Stomach (tissue), 9 donors: ENCODE results near the gene UTRN. TPM values are rescaled to one million over a fixed set of nuclear protein-coding genes. Genes with fewer than 3 reads are reported as not detected.
A peak's percentile ranks its signal among the peaks of the same experiment; 100 is the strongest.

Experiments
- DNase-seq, 2 donors: peaks; one replicate each; pipeline versions ENCODE4 v3.0.0 to v3.0.0-alpha.2; 2013 to 2019
- H3K27ac ChIP-seq, 5 donors: fragments of 200-600 bp in 4 of 5; sonication (generic) in 4 of 5; one replicate each; pipeline ENCODE4 v1.5.1; 2013 to 2019; ENCODE audit warnings: mild to moderate bottlenecking in 1 of 5, moderate library complexity in 1 of 5
- H3K27me3 ChIP-seq, 3 donors: fragments of 200-600 bp; sonication (generic); one replicate each; pipeline ENCODE4 v1.5.1; 2017 to 2019; ENCODE audit warnings: mixed run types in 1 of 3
- H3K36me3 ChIP-seq, 4 donors: fragments of 200-600 bp; sonication (generic); 1 replicate in 3 of 4; 2 replicates in 1 of 4; pipeline ENCODE4 v1.5.1; 2016 to 2019
- H3K4me1 ChIP-seq, 4 donors: fragments of 200-600 bp; sonication (generic); one replicate each; pipeline ENCODE4 v1.5.1; 2016 to 2019
- H3K4me3 ChIP-seq, 4 donors: fragments of 200-600 bp; sonication (generic) in 3 of 4; one replicate each; pipeline ENCODE4 v1.5.1; 2016 to 2019; ENCODE audit warnings: mild to moderate bottlenecking in 1 of 4
- H3K9me3 ChIP-seq, 4 donors: fragments of 200-600 bp; sonication (generic); one replicate each; pipeline ENCODE4 v1.5.1; 2016 to 2019
- EP300 ChIP-seq: sonication (generic); formaldehyde crosslinking; IDR thresholded peaks from one replicate; pipeline ENCODE4 v1.6.1; 2017; ENCODE audit warnings: antibody characterized with exemption
- POLR2A ChIP-seq, 4 donors: fragments of 450-650 bp; IDR thresholded peaks; one replicate each; pipeline ENCODE4 v1.6.1; 2016; ENCODE audit warnings: antibody characterized with exemption in 4 of 4, control low read depth in 2 of 4, mild to moderate bottlenecking in 1 of 4, moderate library complexity in 1 of 4
- POLR2AphosphoS5 ChIP-seq, 3 donors: sonication (generic); formaldehyde crosslinking; IDR thresholded peaks; one replicate each; pipeline ENCODE4 v1.6.1; 2016; ENCODE audit warnings: antibody characterized with exemption in 3 of 3
- WGBS, 5 donors: extraction: QIAGEN DNeasy Blood & Tissue Kit in 3 of 5; methylation state at CpG; one replicate each; pipeline versions ENCODE4 v1.1.5 to v1.1.7; 2013 to 2018; 5-methylcytosine and 5-hydroxymethylcytosine counted together
- intact Hi-C: fragments of 100-400 bp; cut with DNase I; formaldehyde crosslinking; loops from one replicate; pipeline ENCODE4 v1.15.1; 2023; ENCODE audit warnings: low total_unique reads
- polyA plus RNA-seq, 3 donors: library from polyadenylated mRNA; stranded (reverse); fragments of 200-250 nt; gene quantifications; one replicate each; pipeline ENCODE4 v1.2.3, GENCODE V29; 2013
- total RNA-seq, 5 donors: library from RNA; depleted of rRNA; stranded (reverse); fragments of >200 nt; gene quantifications; one replicate each; pipeline versions ENCODE4 v1.1.0 to v1.2.3, GENCODE V29; 2014 to 2016
- TF ChIP-seq, protein P1 (sequence below), 7 experiments: fragments of 450-650 bp in 4 of 7; fragments of 200-600 bp in 3 of 7; sonication (generic) in 3 of 7; IDR thresholded peaks; one replicate each; pipeline ENCODE4 v1.5.1; 2016 to 2019; ENCODE audit warnings: antibody characterized with exemption in 7 of 7, control low read depth in 2 of 7, mild to moderate bottlenecking in 1 of 7
- donor health status: healthy with polysubstance abuse.
- donor health status: Bipolar disorder and iron deficiency.
- donor health status: healthy.

UTRN gene
- total and polyA plus RNA-seq, 8 donors = 5.4 to 218 (median 105) TPM

DNA sequence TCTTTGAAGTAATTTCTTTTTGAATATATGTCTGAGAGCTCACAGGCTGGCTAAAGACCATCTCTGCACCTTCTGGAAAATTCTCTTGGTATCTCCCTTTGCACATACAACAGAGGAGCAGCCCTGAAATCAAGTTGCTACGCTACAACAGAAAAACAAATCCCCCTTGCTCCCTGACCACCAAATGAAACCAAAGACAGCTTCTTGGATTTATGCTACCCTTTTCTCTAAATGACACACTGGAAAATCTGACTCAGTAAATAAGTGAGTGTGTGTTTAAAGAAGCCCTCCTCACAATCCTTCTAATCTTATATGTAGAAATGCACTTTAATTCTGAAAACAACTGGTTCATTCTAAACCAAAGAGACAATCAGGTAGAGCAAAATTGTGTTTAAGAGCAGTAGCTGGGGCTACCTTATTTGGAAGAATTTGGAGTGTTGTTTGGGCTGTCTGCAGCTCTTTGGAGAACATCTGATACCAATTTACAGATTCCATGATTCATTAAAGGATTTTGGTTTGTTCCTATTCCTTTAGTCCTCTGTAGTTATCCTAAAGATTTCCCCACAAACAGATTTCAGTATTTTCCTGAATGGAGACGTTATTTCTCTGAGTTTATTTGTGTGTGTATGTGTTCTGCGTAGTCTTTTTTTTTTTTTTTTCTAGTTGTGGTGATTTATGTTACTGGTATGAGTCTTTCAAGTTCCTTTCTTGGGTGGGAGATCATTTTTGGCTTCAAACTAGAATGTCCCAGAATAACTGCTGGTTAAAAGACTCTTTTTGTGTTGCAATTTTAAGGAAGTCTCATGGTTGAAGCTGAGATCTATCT is 36.4 kb upstream of the UTRN start:
- Histone ChIP-seq H3K9me3 (peaks cover 0 to 14% (median 0%) of the 10 kb centered on the region in 4 donors), H3K4me1 (peaks cover 0 to 5% (median 0%) of the 10 kb centered on the region in 4 donors), H3K36me3 (no peaks in the 10 kb centered on the region), H3K27me3 (no peaks in the 10 kb centered on the region), H3K27ac (peak overlapping the region in 1 of 5 donors; percentile 7), H3K4me3 (no peak overlapping the region)
- intact Hi-C loops = no loop called here
- DNase-seq = peak in 1 of 2 donors; percentile 65
- TF ChIP-seq POLR2AphosphoS5 (IDR thresholded peaks at IDR 0.05) = no peak
- TF ChIP-seq, protein P1, sequence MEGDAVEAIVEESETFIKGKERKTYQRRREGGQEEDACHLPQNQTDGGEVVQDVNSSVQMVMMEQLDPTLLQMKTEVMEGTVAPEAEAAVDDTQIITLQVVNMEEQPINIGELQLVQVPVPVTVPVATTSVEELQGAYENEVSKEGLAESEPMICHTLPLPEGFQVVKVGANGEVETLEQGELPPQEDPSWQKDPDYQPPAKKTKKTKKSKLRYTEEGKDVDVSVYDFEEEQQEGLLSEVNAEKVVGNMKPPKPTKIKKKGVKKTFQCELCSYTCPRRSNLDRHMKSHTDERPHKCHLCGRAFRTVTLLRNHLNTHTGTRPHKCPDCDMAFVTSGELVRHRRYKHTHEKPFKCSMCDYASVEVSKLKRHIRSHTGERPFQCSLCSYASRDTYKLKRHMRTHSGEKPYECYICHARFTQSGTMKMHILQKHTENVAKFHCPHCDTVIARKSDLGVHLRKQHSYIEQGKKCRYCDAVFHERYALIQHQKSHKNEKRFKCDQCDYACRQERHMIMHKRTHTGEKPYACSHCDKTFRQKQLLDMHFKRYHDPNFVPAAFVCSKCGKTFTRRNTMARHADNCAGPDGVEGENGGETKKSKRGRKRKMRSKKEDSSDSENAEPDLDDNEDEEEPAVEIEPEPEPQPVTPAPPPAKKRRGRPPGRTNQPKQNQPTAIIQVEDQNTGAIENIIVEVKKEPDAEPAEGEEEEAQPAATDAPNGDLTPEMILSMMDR (IDR thresholded peaks at IDR 0.05) = no peak
- TF ChIP-seq POLR2A (IDR thresholded peaks at IDR 0.05) = no peak
- no peak for TF ChIP-seq EP300
- 67 to 77% (median 70%) methylated on average over 3 of the region's 3 CpGs for WGBS, 5 donors

DNA sequence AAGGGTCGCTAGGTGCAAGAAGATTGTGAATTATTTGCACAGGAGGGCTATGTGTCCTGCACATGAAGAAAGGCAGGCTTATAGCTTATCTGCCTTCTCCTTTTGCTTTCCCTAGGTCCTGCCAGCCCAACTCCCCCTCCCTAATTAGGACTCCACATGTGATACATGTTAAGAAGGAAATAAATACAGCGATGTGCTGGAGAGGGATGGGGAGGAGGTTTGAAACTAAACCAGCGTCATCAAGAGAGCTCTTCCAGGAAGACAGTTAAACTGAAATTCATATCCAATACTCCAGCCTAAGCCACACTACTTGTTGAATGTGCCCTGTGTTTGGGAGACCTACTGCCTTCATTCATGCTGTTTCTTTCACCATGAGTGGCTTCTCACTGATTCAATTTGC is 34.9 kb upstream of the UTRN start:
- DNase-seq = peak in 1 of 2 donors; percentile 24
- intact Hi-C loops = no loop called here
- Histone ChIP-seq H3K27me3 (no peaks in the 10 kb centered on the region), H3K4me1 (peaks cover 0 to 5% (median 0%) of the 10 kb centered on the region in 4 donors), H3K9me3 (peaks cover 0 to 14% (median 0%) of the 10 kb centered on the region in 4 donors), H3K27ac (no peak overlapping the region), H3K4me3 (no peak overlapping the region), H3K36me3 (no peaks in the 10 kb centered on the region)
- WGBS, 5 donors = 54 to 72% (median 63%) methylated on average over 3 of the region's 3 CpGs
- TF ChIP-seq, protein P1 (IDR thresholded peaks at IDR 0.05) = no peak
- no peak for TF ChIP-seq POLR2AphosphoS5 (IDR thresholded peaks at IDR 0.05)
- no peak for TF ChIP-seq EP300
- TF ChIP-seq POLR2A (IDR thresholded peaks at IDR 0.05) = no peak

DNA sequence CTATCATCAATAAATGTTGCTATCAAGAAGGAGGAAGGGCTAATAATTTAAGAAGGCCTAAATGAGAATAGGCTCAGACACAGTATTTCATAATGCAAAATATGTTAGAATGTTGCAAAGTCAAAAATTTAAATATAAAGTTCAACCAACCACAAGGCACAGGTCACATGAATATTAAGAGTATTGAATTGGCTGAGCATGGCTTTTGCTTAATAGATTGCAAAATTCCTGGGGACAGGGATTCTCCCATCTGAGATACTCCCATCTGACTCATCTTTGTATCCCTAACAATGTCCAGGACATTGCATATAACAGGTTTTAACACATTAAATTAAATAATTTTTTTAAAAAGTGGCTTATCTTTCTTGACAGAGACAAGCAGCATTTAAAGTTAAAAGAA is 32.9 kb upstream of the UTRN start:
- Histone ChIP-seq H3K36me3 (no peaks in the 10 kb centered on the region), H3K4me1 (peaks cover 0 to 5% (median 0%) of the 10 kb centered on the region in 4 donors), H3K27me3 (no peaks in the 10 kb centered on the region), H3K27ac (no peak overlapping the region), H3K9me3 (no peaks in the 10 kb centered on the region), H3K4me3 (no peak overlapping the region)
- no peak for TF ChIP-seq POLR2AphosphoS5 (IDR thresholded peaks at IDR 0.05)
- TF ChIP-seq, protein P1 (IDR thresholded peaks at IDR 0.05) = no peak
- no peak for TF ChIP-seq EP300
- no peak for TF ChIP-seq POLR2A (IDR thresholded peaks at IDR 0.05)
- intact Hi-C loops = no loop called here
- no peak for DNase-seq

DNA sequence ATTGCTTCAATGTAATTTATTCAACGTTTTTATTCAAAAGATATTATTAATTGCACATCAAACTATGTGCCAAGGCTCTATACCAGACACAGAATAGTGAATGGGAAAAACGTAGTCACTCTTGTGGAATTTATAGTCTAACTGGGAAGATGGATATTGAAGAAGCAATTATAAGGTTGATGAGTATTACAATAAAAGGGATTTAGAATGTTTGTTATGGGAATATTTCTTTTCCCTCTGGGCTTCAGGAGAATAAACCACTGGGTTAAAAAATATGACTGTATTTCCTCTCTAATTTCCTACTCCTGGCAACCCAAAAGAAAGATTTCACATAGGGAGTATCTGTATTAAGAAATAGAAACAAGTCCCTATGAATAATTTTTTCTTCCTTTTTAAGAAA is 25.1 kb upstream of the UTRN start:
- 53 to 60% (median 59%) methylated on average over 2 of the region's 2 CpGs for WGBS, 5 donors
- no peak for DNase-seq
- Histone ChIP-seq H3K27me3 (no peaks in the 10 kb centered on the region), H3K9me3 (no peaks in the 10 kb centered on the region), H3K4me3 (no peak overlapping the region), H3K27ac (no peak overlapping the region), H3K4me1 (peaks cover 0 to 13% (median 9%) of the 10 kb centered on the region in 4 donors), H3K36me3 (no peaks in the 10 kb centered on the region)
- TF ChIP-seq POLR2A (IDR thresholded peaks at IDR 0.05) (no peak), POLR2AphosphoS5 (IDR thresholded peaks at IDR 0.05) (no peak), EP300 (no peak)
- TF ChIP-seq, protein P1 (IDR thresholded peaks at IDR 0.05) = no peak
- intact Hi-C loops = no loop called here
